Measurements from ENCODE around the gene MYL6. TPM values are rescaled to one million over a fixed set of nuclear protein-coding genes. Genes with fewer than 3 reads are reported as not detected.

MYL6 gene
- total and polyA plus RNA-seq, 9 of the 15 experiments (the other 6 are each of a cell fraction or from before 2014, with no cell fraction given), result 557 to 1,664 (median 958) TPM

DNA sequence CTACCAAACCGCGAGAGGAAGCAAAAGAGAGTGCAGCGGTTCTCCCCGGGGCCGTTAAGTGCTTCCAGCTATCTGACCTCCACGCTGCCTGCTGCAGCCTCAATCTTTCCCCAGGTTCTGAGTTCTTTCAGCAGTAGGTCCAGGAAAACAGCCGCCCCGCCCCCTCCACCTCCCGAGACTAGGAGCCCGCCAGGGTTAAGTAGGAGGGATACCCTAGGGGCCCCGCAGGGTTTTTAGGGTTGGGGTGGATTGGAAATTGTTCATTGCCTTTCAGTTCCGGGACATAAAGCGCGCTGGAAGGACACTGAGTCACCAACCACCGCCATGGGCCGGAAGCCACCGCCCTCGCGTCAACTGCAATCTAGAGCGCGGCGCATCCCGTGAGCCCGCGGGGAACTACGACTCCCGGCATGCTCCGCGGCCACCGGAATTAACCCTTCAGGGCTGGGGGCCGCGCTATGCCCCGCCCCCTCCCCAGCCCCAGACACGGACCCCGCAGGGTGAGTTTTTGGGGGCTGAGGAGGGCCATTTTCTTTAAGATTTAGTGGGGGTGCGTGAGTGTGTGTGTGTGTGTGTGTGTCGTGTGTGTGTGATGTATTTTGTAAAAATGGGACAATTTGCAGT lies 5.9 kb upstream of the MYL6 start, which contains the start of gene MYL6B (continued):
- TF ChIP-seq, protein P1, sequence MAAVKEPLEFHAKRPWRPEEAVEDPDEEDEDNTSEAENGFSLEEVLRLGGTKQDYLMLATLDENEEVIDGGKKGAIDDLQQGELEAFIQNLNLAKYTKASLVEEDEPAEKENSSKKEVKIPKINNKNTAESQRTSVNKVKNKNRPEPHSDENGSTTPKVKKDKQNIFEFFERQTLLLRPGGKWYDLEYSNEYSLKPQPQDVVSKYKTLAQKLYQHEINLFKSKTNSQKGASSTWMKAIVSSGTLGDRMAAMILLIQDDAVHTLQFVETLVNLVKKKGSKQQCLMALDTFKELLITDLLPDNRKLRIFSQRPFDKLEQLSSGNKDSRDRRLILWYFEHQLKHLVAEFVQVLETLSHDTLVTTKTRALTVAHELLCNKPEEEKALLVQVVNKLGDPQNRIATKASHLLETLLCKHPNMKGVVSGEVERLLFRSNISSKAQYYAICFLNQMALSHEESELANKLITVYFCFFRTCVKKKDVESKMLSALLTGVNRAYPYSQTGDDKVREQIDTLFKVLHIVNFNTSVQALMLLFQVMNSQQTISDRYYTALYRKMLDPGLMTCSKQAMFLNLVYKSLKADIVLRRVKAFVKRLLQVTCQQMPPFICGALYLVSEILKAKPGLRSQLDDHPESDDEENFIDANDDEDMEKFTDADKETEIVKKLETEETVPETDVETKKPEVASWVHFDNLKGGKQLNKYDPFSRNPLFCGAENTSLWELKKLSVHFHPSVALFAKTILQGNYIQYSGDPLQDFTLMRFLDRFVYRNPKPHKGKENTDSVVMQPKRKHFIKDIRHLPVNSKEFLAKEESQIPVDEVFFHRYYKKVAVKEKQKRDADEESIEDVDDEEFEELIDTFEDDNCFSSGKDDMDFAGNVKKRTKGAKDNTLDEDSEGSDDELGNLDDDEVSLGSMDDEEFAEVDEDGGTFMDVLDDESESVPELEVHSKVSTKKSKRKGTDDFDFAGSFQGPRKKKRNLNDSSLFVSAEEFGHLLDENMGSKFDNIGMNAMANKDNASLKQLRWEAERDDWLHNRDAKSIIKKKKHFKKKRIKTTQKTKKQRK (IDR thresholded peaks at IDR 0.05; ENCODE audit: borderline replicate concordance, low read depth, low read length), result no peak
- TF ChIP-seq NFYB (IDR thresholded peaks at IDR 0.05; ENCODE audit: extremely low read depth, insufficient read length), result no peak
- TF ChIP-seq FOSL1 (tag; conservative IDR thresholded peaks at IDR 0.05), result peak; percentile 91
- TF ChIP-seq NCOA2 (IDR thresholded peaks at IDR 0.05; ENCODE audit: partially characterized antibody in 2 of 2), result no peak
- TF ChIP-seq SMAD3 (CRISPR knock-in tag; conservative IDR thresholded peaks at IDR 0.05), result no peak
- no peak for TF ChIP-seq ZNF609 (CRISPR knock-in tag; IDR thresholded peaks at IDR 0.05; ENCODE audit: borderline replicate concordance)
- TF ChIP-seq ATF1 (CRISPR knock-in tag; IDR thresholded peaks at IDR 0.05), result no peak
- TF ChIP-seq ATF1 (tag; IDR thresholded peaks at IDR 0.05), result peak; percentile 83
- TF ChIP-seq E2F3 (CRISPR knock-in tag; IDR thresholded peaks at IDR 0.05), result no peak
- no peak for TF ChIP-seq ZNF121 (CRISPR knock-in tag; conservative IDR thresholded peaks at IDR 0.05)
- TF ChIP-seq HMGN3 (IDR thresholded peaks at IDR 0.05; ENCODE audit: borderline replicate concordance, extremely low read depth, insufficient read length, low read depth, low read length), result peak; percentile 86
- TF ChIP-seq KDM4B (IDR thresholded peaks at IDR 0.05; ENCODE audit: borderline replicate concordance in 2 of 2, low read depth in 1 of 2), result peak in 1 of 2 experiments; percentile 83; a peak in 2 of 4 replicates
- no peak for TF ChIP-seq NFE2L1 (tag; IDR thresholded peaks at IDR 0.05; ENCODE audit: borderline replicate concordance, low read depth)
- TF ChIP-seq, protein P2, sequence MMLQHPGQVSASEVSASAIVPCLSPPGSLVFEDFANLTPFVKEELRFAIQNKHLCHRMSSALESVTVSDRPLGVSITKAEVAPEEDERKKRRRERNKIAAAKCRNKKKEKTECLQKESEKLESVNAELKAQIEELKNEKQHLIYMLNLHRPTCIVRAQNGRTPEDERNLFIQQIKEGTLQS (IDR thresholded peaks at IDR 0.05), result peak; percentile 80
- TF ChIP-seq, protein P2 (CRISPR knock-in tag; conservative IDR thresholded peaks at IDR 0.05), result no peak
- no peak for TF ChIP-seq HES1 (IDR thresholded peaks at IDR 0.05; ENCODE audit: low read depth)
- TF ChIP-seq ZNF175 (CRISPR knock-in tag; IDR thresholded peaks at IDR 0.05; ENCODE audit: low read depth), result peak; percentile 52; the same call in 1 of the 2 replicates
- no peak for TF ChIP-seq STAT5B (CRISPR knock-in tag; IDR thresholded peaks at IDR 0.05)

Measured in K562 (cell line).